Heart right ventricle (tissue), 16 donors: ENCODE data around the gene QPCT. TPM values are rescaled to one million over a fixed set of nuclear protein-coding genes. Genes with fewer than 3 reads are reported as not detected.
"Not testable (repeated sequence)": the region's sequence is repeated elsewhere in the genome, so short reads cannot be mapped to it uniquely, and the experiment has no call there.

Source experiments
- ATAC-seq, 8 donors: fragments of 200-7000 bp; cut with Tn5 transposase; one replicate each; pipeline ENCODE4 v1.9.1; 2020; ENCODE audit warnings: mild to moderate bottlenecking in 8 of 8, moderate library complexity in 8 of 8, moderate number of reproducible peaks in 1 of 8
- DNase-seq, 2 donors: peaks; one replicate each; pipeline ENCODE4 v3.0.0-alpha.2; 2020
- H3K27ac ChIP-seq, 10 donors: fragments of 200-600 bp; sonication (generic) in 2 of 10; one replicate each; pipeline versions ENCODE4 v1.5.0 to v1.8.0; 2020 to 2022; ENCODE audit warnings: mild to moderate bottlenecking in 3 of 10
- H3K27me3 ChIP-seq, 7 donors: fragments of 200-600 bp; one replicate each; pipeline ENCODE4 v1.8.0; 2021 to 2022; ENCODE audit warnings: mild to moderate bottlenecking in 2 of 7
- H3K36me3 ChIP-seq, 9 donors: fragments of 200-600 bp; sonication (generic) in 1 of 9; one replicate each; pipeline versions ENCODE4 v1.5.0 to v1.8.0; 2020 to 2022; ENCODE audit warnings: mild to moderate bottlenecking in 2 of 9
- H3K4me1 ChIP-seq, 9 donors: fragments of 200-600 bp; sonication (generic) in 1 of 9; one replicate each; pipeline versions ENCODE4 v1.5.0 to v1.8.0; 2020 to 2022; ENCODE audit warnings: mild to moderate bottlenecking in 4 of 9
- H3K4me3 ChIP-seq, 10 donors: fragments of 200-600 bp; sonication (generic) in 2 of 10; one replicate each; pipeline versions ENCODE4 v1.5.0 to v1.8.0; 2020 to 2022; ENCODE audit warnings: mild to moderate bottlenecking in 7 of 10, moderate library complexity in 2 of 10
- H3K9me3 ChIP-seq, 11 donors: fragments of 200-600 bp in 10 of 11; sonication (generic) in 2 of 11; one replicate each; pipeline versions ENCODE4 v1.5.0 to v1.8.0; 2013 to 2022; ENCODE audit warnings: mild to moderate bottlenecking in 2 of 11, control low read depth in 1 of 11, moderate library complexity in 1 of 11
- CTCF ChIP-seq, 9 donors: fragments of 200-600 bp; sonication (generic) in 2 of 9; IDR thresholded peaks; one replicate each; pipeline versions ENCODE4 v1.5.0 to v1.8.0; 2021 to 2022; ENCODE audit warnings: antibody characterized with exemption in 9 of 9, mild to moderate bottlenecking in 5 of 9, moderate library complexity in 1 of 9
- WGBS, 2 donors: extraction: QIAGEN DNeasy Blood & Tissue Kit; methylation state at CpG; one replicate each; pipeline ENCODE4 v1.1.7; 2013; ENCODE audit warnings: inconsistent platforms in 1 of 2; 5-methylcytosine and 5-hydroxymethylcytosine counted together
- intact Hi-C, 10 donors: fragments of 100-400 bp; cut with DNase I; formaldehyde crosslinking; loops; one replicate each; pipeline versions ENCODE4 v1.11.1 to v1.14.2; 2022
- polyA plus RNA-seq, 2 donors: library from polyadenylated mRNA; stranded (reverse); fragments of 200-250 nt; gene quantifications; one replicate each; pipeline ENCODE4 v1.2.3, GENCODE V29; 2013
- total RNA-seq, 10 donors: library from RNA; stranded (reverse); fragmentation: NEBNext Ultra II Directional in 3 of 10; extraction: Animal tissue kit (Norgen Biotek cat#: 25700) in 3 of 10; gene quantifications; one replicate each; pipeline versions ENCODE4 v1.2.1 to v1.2.4, GENCODE V29; 2021 to 2023
- donor health status: Arrhythmogenic right ventricular cardiomyopathy.
- donor health status: ischemic (EF 13 %, LVEDD 7.1; RV severe dilation, severe dysfunction).
- donor health status: healthy with polysubstance abuse.
- donor health status: DM: no; HTN: yes; CAD: no.
- donor health status: DM: no; HTN: no; CAD: no.
- donor health status: ischemic (EF 25% LVEDD 6.9; RV normal size, moderate dysfunction).
- donor health status: ischemic (EF 25% LVEDD 5.7; RV mildly dilated, moderate dysfunction).
- donor health status: healthy.
- donor health status: DM: yes; HTN: yes; CAD: no.
- donor health status: Ischemic cardiomyopathy.
- donor health status: ischemic (EF 35%, LVEDD 5.7; RV mildly dilated, moderate dysfunction).
- donor health status: nonischemic (EF 11% LVEDD 7.7; RV severe dilation, severe dysfunction).
- donor health status: DM: yes; HTN: yes; CAD: no.
- donor health status: PGD.
- donor health status: ischemic (EF 29% LVEDD 5.4; RV normal size, mild dysfunction).
- donor health status: nonischemic (EF 23%, LVEDD 6.1; RV moderate dilation, normal function).

QPCT gene
- total and polyA plus RNA-seq, 12 donors, result 0.54 to 8.1 (median 2.4) TPM

DNA sequence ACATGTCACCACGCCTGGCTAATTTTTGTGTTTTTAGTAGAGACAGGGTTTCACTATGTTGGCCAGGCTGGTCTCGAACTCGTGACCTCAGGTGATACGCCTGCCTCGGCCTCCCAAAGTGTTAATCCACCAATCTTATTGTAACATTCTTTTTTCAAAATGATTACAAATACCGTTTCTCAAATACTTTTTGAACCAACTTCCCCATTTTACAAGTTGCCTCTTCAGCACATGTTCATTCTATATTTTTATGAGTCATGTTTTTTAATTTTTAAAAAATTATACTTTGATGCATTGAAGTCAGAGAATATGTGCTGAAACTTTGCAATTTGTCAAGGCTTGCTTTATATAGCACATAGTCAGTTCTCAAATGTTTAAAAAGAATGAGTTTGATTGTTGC, 58.2 kb downstream of the QPCT start:
- Histone ChIP-seq H3K36me3 (no peaks in the 10 kb centered on the region), H3K9me3 (peaks cover 0 to 7% (median 0%) of the 10 kb centered on the region in 11 donors), H3K4me1 (no peaks in the 10 kb centered on the region), H3K4me3 (no peak overlapping the region), H3K27ac (no peak overlapping the region), H3K27me3 (no peaks in the 10 kb centered on the region)
- no peak for TF ChIP-seq CTCF (IDR thresholded peaks at IDR 0.05)
- intact Hi-C loops, result no loop called here
- WGBS, 2 donors, result 92 to 97% methylated on average over 6 of the region's 6 CpGs
- ATAC-seq (no peak), DNase-seq (no peak)

GRCh38 chr2:37405781-37406180, 61.4 kb downstream of the QPCT start:
- Histone ChIP-seq H3K9me3 (peaks cover 0 to 7% (median 0%) of the 10 kb centered on the region in 11 donors), H3K27me3 (no peaks in the 10 kb centered on the region), H3K36me3 (no peaks in the 10 kb centered on the region), H3K4me3 (no peak overlapping the region), H3K27ac (no peak overlapping the region), H3K4me1 (no peaks in the 10 kb centered on the region)
- no peak for TF ChIP-seq CTCF (IDR thresholded peaks at IDR 0.05)
- intact Hi-C loops, result loop anchor here in 1 of 10 donors (5.0 kb wide), 1 partner anchor 472 kb away; no protein-coding TSS in a partner anchor
- DNase-seq (no peak), ATAC-seq (no peak)
- WGBS, 2 donors, result 83 to 87% methylated on average over 2 of the region's 2 CpGs

GRCh38 chr2:37412231-37412630, 67.8 kb downstream of the QPCT start:
- Histone ChIP-seq H3K9me3 (no peaks in the 10 kb centered on the region), H3K4me3 (no peak overlapping the region), H3K27me3 (no peaks in the 10 kb centered on the region), H3K27ac (no peak overlapping the region), H3K4me1 (peaks cover 0 to 18% (median 14%) of the 10 kb centered on the region in 9 donors), H3K36me3 (no peaks in the 10 kb centered on the region)
- DNase-seq, result no peak
- intact Hi-C loops, result loop anchor here (5.0 to 10.0 kb wide), 8 partner anchors 113 to 465 kb away; partner anchors contain the start of gene CDC42EP3 (in 5 of the 10)
- 85% methylated on average over 6 of the region's 6 CpGs for WGBS, 2 donors
- no peak for ATAC-seq
- TF ChIP-seq CTCF (IDR thresholded peaks at IDR 0.05), result no peak

DNA sequence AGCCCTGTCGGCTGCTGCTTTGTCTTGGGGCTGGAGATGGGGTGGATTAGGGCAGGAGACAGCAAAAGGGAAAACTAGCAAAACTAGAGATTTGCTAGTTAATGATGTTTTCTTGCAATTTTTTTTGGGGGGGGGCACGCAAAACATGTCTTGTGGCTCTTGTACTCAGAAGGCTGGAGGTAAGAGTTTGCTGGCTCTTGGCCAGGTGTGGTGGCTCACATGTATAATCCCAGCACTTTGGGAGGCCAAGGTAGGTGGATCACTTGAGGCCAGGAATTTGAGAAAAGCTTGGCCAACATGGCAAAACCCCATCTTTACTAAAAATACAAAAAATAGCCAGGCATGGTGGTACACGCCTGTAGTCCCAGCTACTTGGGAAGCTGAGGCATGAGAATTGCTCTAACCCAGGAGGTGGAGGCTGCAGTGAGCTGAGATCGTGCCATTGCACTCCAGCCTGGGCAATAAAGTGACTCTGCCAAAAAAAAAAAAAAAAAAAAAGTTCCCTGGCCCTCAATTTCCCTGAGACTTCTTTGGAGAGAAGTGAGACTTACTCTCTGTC, 69.6 kb downstream of the QPCT start:
- ATAC-seq, result peak in 5 of 8 donors; percentile 22 to 58 (median 29)
- WGBS, 2 donors, result 72 to 83% methylated on average over 4 of the region's 4 CpGs

DNA sequence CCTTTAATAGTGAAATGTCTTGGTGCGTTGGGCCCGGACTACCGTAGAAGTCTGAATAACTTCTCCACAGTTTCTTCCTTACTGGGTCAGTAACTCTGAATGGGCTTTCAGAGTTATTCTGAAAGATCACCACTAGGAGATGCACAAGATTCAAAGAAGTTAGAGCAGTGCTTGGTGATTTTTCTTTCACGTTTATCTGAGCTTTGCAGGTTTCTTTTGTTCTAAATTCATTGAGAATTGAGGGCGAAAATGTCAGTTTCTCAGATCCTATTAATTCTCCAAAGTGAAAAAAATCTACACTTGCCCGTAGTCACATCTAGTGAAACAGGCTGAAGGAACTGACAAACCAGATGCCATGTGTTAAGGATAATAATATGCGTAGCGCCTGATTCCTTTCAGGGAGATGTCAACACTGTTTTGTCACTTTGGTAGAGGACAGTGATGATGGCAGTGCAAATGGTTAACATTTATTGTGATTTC, 70.1 kb downstream of the QPCT start:
- DNase-seq (no peak), ATAC-seq (peak; percentile 65 to 91 (median 82))
- Histone ChIP-seq H3K9me3 (no peaks in the 10 kb centered on the region), H3K4me1 (peaks cover 0 to 19% (median 14%) of the 10 kb centered on the region in 9 donors), H3K36me3 (no peaks in the 10 kb centered on the region), H3K4me3 (peak overlapping the region in 3 of 10 donors; percentile 4 to 29 (median 8)), H3K27me3 (no peaks in the 10 kb centered on the region), H3K27ac (peak overlapping the region in 6 of 10 donors; percentile 8 to 69 (median 66))
- intact Hi-C loops, result loop anchor here (2.0 to 10.0 kb wide), 10 partner anchors 110 to 463 kb away; partner anchors contain the start of gene CDC42EP3 (in 5 of the 10)
- 13 to 16% methylated on average over 8 of the region's 8 CpGs for WGBS, 2 donors
- TF ChIP-seq CTCF (IDR thresholded peaks at IDR 0.05), result peak; percentile 68 to 92 (median 80)

More for the DNA sequence above, 69.6 kb downstream of the QPCT start:
- not testable (repeated sequence) for H3K36me3 ChIP-seq, H3K4me3 ChIP-seq, H3K9me3 ChIP-seq, H3K27me3 ChIP-seq, DNase-seq
- Histone ChIP-seq H3K27ac (peak overlapping the region in 6 of 10 donors; percentile 8 to 69 (median 66)), H3K4me1 (peaks cover 0 to 19% (median 14%) of the 10 kb centered on the region in 9 donors)
- intact Hi-C loops, result loop anchor here (2.0 to 10.0 kb wide), 10 partner anchors 111 to 463 kb away; partner anchors contain the start of gene CDC42EP3 (in 5 of the 10)
